ENCODE measurements around the gene VIL1. TPM values are rescaled to one million over a fixed set of nuclear protein-coding genes. Genes with fewer than 3 reads are reported as not detected.
A peak's percentile ranks its signal among the peaks of the same experiment; 100 is the strongest.

The VIL1 gene
- total RNA-seq, 1 donor from 2014 or later: 328 TPM

GRCh38 chr2:218406209-218406948 lies 12.5 kb upstream of the VIL1 start:
- DNase-seq (ENCODE audit: low spot score): peak; percentile 96

- DNase-seq (ENCODE audit: low spot score): peak; percentile 74
Measured at GRCh38 chr2:218406949-218407618, 11.8 kb upstream of the VIL1 start.

- DNase-seq (ENCODE audit: low spot score): no peak
Measured at GRCh38 chr2:218407717-218408116, 11.2 kb upstream of the VIL1 start.

- DNase-seq (ENCODE audit: low spot score): no peak
Measured at GRCh38 chr2:218418321-218418716, 604 bp upstream of the VIL1 start.

DNA sequence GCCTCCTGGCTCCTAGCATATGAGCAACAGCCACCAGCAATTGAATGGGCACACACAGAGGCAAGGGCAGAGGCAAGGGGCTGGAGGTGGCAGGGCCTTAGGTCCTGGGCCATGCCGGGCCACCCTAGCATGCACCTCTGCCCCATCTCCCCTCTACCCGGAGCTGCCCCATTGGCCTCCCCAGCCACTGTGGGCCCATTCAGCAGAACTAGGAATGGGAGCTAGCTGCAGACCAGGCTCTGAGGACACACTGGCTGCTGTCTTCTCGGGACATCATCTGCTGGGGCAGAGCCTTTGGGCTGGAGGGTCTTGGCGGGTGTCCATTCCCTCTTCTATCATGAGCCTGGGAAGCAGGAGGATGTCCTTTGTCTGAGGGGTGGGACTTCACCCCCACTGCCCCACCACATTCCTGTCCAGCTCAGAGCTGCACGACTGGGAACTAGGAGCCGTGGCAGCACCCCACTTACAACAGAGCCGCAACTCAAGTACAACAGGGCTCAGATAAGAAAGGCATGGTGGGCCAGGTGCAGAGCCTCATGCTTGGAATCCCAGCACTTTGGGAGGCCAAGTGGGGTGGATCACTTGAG lies 800 bp downstream of the VIL1 start:
- no peak for DNase-seq (ENCODE audit: low spot score)

DNA sequence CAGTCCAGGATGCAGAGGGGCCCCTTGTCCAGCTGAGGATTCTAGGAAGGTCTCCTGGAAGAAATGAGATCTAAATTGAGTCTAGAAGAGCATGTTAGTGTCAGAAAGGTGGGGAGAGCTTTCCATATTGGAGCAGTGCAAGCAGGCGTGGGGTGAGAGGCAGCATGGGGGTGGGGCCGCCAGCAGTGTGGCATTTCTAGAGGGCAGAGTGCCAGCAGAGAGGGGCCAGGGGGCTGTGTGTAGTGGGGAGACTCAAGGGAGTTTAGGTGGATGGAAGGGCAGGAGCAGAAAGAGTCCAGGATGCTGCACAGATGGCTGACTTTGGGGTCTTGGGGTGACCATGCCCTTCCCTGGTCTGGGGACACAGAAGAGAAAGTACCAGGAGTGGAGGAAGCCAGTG lies 2.1 kb downstream of the VIL1 start:
- DNase-seq (ENCODE audit: low spot score): no peak

GRCh38 chr2:218422403-218423086 lies 3.6 kb downstream of the VIL1 start:
- DNase-seq (ENCODE audit: low spot score): no peak

- no peak for DNase-seq (ENCODE audit: low spot score)
Measured at GRCh38 chr2:218423584-218423983, 4.7 kb downstream of the VIL1 start.

DNA sequence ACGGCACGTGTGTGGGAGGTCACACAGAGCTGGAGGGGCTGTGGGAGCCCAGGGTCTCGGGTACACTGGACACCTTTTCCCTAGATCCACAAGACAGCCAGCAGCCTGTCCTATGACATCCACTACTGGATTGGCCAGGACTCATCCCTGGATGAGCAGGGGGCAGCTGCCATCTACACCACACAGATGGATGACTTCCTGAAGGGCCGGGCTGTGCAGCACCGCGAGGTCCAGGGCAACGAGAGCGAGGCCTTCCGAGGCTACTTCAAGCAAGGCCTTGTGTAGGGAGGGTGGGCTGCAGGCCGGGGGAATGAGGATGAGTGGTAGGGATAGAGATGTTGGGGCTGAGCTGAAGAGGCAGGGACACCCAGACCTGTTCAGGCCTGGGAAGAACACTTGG lies 6.6 kb downstream of the VIL1 start:
- DNase-seq (ENCODE audit: low spot score): no peak

DNA sequence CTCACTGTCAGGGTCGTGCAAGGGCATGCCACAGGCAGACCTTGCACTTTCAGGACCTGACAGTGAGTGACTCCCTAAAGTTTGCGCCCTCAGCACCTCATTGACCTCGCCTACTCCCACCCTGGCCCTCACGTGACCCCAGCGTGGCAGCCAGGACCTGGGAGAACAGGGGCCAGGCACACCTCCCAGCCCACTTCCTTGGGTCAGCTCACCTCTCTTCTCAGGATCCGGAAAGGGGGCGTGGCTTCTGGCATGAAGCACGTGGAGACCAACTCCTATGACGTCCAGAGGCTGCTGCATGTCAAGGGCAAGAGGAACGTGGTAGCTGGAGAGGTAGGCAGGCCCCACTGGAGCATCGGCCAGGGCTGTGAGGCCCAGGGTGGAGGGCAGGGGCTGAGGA lies 8.8 kb downstream of the VIL1 start:
- no peak for DNase-seq (ENCODE audit: low spot score)

DNA sequence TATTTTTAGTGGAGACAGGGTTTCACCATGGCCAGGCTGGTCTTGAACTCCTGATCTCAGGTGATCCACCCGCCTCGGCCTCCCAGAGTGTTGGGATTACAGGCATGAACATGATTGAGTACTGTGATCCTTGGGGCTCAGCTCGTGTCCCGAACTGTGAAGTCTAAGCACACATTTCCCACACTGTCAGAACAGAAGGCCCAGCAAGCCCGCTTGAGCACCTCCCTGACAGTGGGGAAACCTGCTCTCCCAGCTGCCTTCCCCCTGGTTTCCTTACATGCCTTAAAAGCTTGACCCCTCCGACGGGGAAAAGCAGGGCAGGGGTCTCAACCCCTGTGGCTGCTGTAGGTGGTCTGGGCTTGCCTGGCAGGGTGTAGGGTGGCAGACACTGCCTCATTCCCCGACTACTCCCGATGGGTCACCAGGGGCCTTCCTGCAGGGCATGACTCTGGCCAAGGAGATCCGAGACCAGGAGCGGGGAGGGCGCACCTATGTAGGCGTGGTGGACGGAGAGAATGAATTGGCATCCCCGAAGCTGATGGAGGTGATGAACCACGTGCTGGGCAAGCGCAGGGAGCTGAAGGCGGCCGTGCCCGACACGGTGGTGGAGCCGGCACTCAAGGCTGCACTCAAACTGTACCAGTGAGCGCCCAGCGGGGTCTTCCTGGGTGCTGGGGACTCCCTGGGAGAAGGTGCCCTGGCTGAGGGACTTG lies 10.1 kb downstream of the VIL1 start:
- no peak for DNase-seq (ENCODE audit: low spot score)

DNA sequence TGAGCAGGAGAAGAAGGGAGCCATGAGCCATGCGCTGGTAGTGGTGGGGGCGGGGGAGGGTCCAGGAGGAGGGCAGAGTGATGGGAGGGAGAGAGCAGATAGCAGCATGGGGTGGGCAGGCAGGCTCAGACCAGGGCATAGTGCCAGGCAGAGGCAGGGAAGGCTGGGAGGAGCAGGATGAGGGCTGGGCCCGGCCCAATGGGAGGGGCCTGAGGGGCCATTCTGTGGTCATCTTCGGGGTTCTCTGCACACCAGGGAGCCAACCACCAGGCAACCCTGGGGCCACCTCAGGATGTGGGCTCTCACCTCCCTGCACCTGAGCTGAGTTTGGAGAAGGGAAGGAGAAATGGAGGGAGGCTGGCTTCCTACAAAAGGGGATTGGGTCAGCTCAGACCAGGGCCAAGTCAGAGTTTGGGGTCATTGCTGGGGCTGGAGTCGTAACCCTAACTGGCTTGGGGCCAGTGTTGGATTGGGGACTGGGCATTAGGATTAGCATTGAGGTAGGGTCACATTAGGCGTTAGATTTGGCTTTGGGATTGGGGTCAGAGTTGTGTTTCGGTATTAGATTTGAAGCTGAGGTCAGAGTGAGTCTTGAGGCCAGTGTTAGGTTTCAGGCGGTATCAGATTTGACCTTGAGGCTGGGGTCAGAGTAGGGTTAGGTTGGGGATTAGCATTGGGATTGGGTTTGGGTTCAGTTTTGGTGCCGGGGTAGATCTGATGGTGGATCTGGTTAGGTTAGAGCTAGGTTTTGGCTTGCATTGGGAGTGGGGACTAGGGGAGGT lies 11.2 kb downstream of the VIL1 start:
- no peak for DNase-seq (ENCODE audit: low spot score)

GRCh38 chr2:218430721-218431120 lies 11.8 kb downstream of the VIL1 start:
- no peak for DNase-seq (ENCODE audit: low spot score)

GRCh38 chr2:218431878-218432277 lies 13.0 kb downstream of the VIL1 start:
- DNase-seq (ENCODE audit: low spot score): no peak

DNA sequence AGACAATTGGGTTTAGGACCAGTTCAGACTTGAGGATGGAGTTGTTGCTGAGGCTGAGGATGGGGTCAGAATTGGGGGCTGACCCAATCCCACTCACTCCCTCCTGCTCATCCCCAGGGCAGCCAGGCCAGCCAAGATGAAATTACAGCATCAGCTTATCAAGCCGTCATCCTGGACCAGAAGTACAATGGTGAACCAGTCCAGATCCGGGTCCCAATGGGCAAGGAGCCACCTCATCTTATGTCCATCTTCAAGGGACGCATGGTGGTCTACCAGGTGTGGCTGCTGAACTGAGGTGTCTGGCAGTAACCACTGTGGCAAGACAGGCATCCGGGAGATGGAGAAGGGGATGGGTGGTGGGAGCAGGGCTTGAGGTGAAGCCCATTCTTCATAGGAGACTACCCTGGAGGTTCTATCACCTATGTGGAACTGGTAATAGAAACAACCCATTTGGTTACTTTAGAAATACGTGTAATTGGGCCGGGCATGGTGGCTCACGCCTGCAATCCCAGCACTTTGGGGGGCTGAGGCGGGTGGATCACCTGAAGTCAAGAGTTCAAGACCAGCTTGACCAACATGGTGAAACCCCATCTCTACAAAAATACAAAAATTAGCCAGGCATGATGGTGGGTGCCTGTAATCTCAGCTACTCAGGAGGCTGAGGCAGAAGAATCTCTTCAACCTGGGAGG lies 13.9 kb downstream of the VIL1 start:
- no peak for DNase-seq (ENCODE audit: low spot score)

GRCh38 chr2:218434456-218434855 lies 15.5 kb downstream of the VIL1 start:
- no peak for DNase-seq (ENCODE audit: low spot score)

DNA sequence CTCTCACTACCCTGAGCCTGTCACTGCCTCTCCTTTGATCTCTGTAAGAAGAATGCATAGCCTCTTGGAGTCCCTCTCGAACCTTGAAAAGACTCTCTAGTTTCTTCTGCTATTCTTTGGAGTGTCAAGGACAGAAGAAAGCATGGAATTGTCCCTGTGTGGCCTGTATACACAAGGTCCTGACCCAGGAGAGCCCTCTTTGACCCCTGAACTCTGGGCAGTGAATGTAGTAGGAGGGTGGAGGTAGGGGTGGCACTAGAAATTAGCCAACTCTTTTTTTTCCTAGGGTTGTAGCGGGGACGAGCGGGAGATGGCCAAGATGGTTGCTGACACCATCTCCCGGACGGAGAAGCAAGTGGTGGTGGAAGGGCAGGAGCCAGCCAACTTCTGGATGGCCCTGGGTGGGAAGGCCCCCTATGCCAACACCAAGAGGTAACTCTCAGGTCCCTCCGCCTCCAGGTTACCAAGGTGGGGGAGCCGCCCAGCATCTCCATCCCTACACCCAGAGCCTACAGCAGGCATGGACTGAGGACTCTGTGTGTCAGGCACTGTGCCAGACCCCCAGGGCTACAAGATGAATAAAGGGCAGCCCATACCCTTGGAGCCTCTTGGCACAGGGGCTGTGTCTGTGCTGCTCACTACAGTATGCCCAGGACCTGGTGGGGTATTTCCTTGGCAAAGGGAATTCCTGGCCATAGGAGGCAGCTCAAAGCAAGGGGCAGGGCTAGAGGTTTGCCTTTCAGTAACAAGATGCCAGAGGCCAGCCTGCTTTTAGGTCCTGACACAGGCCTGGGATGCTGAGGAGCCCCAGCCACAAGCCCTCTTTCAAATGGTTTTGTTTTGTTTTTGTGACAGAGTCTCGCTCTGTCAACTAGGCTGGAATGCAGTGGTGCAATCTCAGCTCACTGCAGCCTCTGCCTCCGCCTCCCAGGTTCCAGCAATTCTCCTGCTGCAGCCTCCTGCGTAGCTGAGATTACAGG lies 16.4 kb downstream of the VIL1 start:
- DNase-seq (ENCODE audit: low spot score): no peak

DNA sequence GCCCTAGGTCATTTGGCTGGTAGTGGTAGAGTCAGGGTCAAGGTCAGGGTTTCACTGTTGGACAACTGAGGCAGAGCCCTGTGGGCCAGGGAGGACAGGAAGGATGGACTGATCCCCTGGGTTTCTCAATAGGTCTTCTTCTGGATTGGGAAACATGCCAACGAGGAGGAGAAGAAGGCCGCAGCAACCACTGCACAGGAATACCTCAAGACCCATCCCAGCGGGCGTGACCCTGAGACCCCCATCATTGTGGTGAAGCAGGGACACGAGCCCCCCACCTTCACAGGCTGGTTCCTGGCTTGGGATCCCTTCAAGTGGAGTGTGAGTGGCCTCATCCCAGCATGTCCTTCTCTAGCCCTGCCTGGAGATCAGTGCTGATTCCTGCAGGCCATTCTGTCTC lies 18.1 kb downstream of the VIL1 start:
- DNase-seq (ENCODE audit: low spot score): no peak

DNA sequence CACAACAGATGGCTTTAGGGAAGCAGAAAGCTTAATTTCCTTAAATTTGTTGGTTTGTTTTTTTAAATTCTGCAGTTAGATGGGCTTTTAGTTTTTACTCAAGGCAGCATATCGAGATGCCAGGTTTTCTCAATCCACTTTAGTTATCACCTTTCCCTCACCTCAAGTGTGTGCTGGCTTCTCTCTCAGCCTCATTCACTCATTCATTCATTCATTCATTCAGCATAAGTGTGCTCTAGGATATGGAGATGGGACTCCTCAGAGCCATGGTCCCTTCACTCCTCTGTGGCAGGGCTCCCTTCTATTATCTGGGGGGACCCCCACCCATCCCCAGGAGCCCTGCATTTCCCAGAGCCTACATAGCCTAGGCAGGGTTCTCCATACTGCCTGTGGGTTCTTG lies 19.0 kb downstream of the VIL1 start:
- no peak for DNase-seq (ENCODE audit: low spot score)
